ENCODE measurements around the gene RGS14.
"Not testable (repeated sequence)": the region's sequence is repeated elsewhere in the genome, so short reads cannot be mapped to it uniquely, and the experiment has no call there.

Gene RGS14

GRCh38 chr5:177334781-177335700 is 22.7 kb upstream of the RGS14 start:
- no peak for FAIRE-seq
- DNase-seq (ENCODE audit: insufficient read length, low spot score), result no peak
- no peak for TF ChIP-seq CTCF (IDR thresholded peaks at IDR 0.05; ENCODE audit: insufficient read depth, missing control alignments)

GRCh38 chr5:177335701-177336065 is 22.0 kb upstream of the RGS14 start:
- DNase-seq (ENCODE audit: insufficient read length, low spot score) (no peak), FAIRE-seq (no peak)
- no peak for TF ChIP-seq CTCF (IDR thresholded peaks at IDR 0.05; ENCODE audit: insufficient read depth, missing control alignments)

GRCh38 chr5:177336112-177336511 is 21.6 kb upstream of the RGS14 start:
- DNase-seq (ENCODE audit: insufficient read length, low spot score) (no peak), FAIRE-seq (no peak)
- TF ChIP-seq CTCF (IDR thresholded peaks at IDR 0.05; ENCODE audit: insufficient read depth, missing control alignments), result peak; percentile 36

- no peak for TF ChIP-seq CTCF (IDR thresholded peaks at IDR 0.05; ENCODE audit: insufficient read depth, missing control alignments)
- no peak for FAIRE-seq
- DNase-seq (ENCODE audit: insufficient read length, low spot score), result no peak
Observed at GRCh38 chr5:177336603-177337494, 20.9 kb upstream of the RGS14 start.

GRCh38 chr5:177338251-177339106 is 19.2 kb upstream of the RGS14 start:
- DNase-seq (ENCODE audit: insufficient read length, low spot score), result no peak
- FAIRE-seq, result no peak
- TF ChIP-seq CTCF (IDR thresholded peaks at IDR 0.05; ENCODE audit: insufficient read depth, missing control alignments), result no peak

GRCh38 chr5:177339107-177339638 is 18.6 kb upstream of the RGS14 start:
- no peak for FAIRE-seq
- no peak for TF ChIP-seq CTCF (IDR thresholded peaks at IDR 0.05; ENCODE audit: insufficient read depth, missing control alignments)
- no peak for DNase-seq (ENCODE audit: insufficient read length, low spot score)

- DNase-seq (ENCODE audit: insufficient read length, low spot score); FAIRE-seq: not testable (repeated sequence)
Observed at GRCh38 chr5:177343000-177343399, 14.7 kb upstream of the RGS14 start.
